ENCODE data around the gene DPP9.

Gene DPP9

GRCh38 chr19:4707322-4707721 lies 16.3 kb downstream of the DPP9 start:
- H3K9me3 ChIP-seq (ENCODE audit: control insufficient read depth, low read length), result no peaks in the 10 kb centered on the region
- H3K36me3 ChIP-seq (ENCODE audit: control insufficient read depth, insufficient read depth, low read length, severe bottlenecking), result peaks cover 41% of the 10 kb centered on the region
- no peak overlapping the region for H3K4me3 ChIP-seq (ENCODE audit: low read length)
- no peak for DNase-seq (ENCODE audit: low read depth)
- H3K4me1 ChIP-seq (ENCODE audit: control insufficient read depth, insufficient read depth, low read length), result peaks cover 41% of the 10 kb centered on the region
- no peaks in the 10 kb centered on the region for H3K27me3 ChIP-seq (replicated peaks; ENCODE audit: control insufficient read depth, insufficient read depth, low read length)
- H3K9ac ChIP-seq (ENCODE audit: low read length), result peak overlapping the region; percentile 25

- Histone ChIP-seq H3K27me3 (replicated peaks; ENCODE audit: control insufficient read depth, insufficient read depth, low read length) (no peaks in the 10 kb centered on the region), H3K36me3 (ENCODE audit: control insufficient read depth, insufficient read depth, low read length, severe bottlenecking) (peaks cover 46% of the 10 kb centered on the region), H3K4me3 (ENCODE audit: low read length) (no peak overlapping the region), H3K9ac (ENCODE audit: low read length) (no peak overlapping the region), H3K9me3 (ENCODE audit: control insufficient read depth, low read length) (no peaks in the 10 kb centered on the region), H3K4me1 (ENCODE audit: control insufficient read depth, insufficient read depth, low read length) (peaks cover 41% of the 10 kb centered on the region)
- no peak for DNase-seq (ENCODE audit: low read depth)
These were observed 18.1 kb downstream of the DPP9 start for GRCh38 chr19:4705413-4706131.

DNA sequence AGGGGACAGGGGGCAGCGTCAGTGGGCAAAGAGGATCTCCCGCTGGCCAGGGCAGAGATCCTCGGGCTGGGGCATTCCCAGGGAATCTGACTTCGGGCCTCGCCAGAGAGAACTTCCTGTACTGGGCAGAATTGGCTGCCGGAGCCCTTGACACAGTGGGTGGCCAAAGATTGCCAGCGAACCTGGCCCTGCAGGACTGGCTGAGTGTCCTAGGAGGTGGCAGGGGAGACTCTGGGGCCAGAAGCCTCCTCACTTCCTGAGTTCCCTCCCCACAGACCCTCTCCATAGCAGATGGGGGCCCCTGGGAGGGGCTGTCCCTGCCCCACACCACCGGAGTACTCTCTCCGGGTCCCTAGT lies 19.3 kb downstream of the DPP9 start:
- H3K36me3 ChIP-seq (ENCODE audit: control insufficient read depth, insufficient read depth, low read length, severe bottlenecking), result peaks cover 52% of the 10 kb centered on the region
- H3K4me1 ChIP-seq (ENCODE audit: control insufficient read depth, insufficient read depth, low read length), result peaks cover 31% of the 10 kb centered on the region
- no peak overlapping the region for H3K4me3 ChIP-seq (ENCODE audit: low read length)
- DNase-seq (ENCODE audit: low read depth), result no peak
- H3K9ac ChIP-seq (ENCODE audit: low read length), result no peak overlapping the region
- H3K9me3 ChIP-seq (ENCODE audit: control insufficient read depth, low read length), result no peaks in the 10 kb centered on the region
- H3K27me3 ChIP-seq (replicated peaks; ENCODE audit: control insufficient read depth, insufficient read depth, low read length), result no peaks in the 10 kb centered on the region

- Histone ChIP-seq H3K4me3 (ENCODE audit: low read length) (no peak overlapping the region), H3K36me3 (ENCODE audit: control insufficient read depth, insufficient read depth, low read length, severe bottlenecking) (peaks cover 52% of the 10 kb centered on the region), H3K4me1 (ENCODE audit: control insufficient read depth, insufficient read depth, low read length) (peaks cover 26% of the 10 kb centered on the region), H3K9ac (ENCODE audit: low read length) (no peak overlapping the region), H3K27me3 (replicated peaks; ENCODE audit: control insufficient read depth, insufficient read depth, low read length) (no peaks in the 10 kb centered on the region), H3K9me3 (ENCODE audit: control insufficient read depth, low read length) (no peaks in the 10 kb centered on the region)
- DNase-seq (ENCODE audit: low read depth), result no peak
These were observed 19.8 kb downstream of the DPP9 start for GRCh38 chr19:4703671-4704316.

DNA sequence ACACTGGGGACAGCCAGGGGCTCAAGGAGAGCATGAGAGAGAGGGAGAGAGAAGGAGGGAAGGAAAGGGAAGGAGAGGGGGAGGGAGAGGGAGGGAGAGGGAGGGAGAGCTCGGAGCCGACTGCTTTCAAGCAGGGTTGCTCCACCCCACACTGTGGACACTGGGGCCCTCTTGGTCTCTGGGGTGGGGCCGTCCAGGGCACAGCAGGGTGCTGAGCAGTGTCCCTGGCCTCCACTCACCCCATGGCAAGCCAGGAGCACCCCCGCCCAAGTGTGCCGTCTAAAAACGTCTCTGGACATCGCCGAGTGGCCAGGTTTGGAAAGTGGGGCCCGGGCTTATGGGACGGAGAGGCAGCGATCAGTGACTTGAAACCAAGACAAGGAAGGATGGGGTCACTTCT lies 20.9 kb downstream of the DPP9 start:
- no peak for DNase-seq (ENCODE audit: low read depth)
- Histone ChIP-seq H3K9me3 (ENCODE audit: control insufficient read depth, low read length) (no peaks in the 10 kb centered on the region), H3K4me3 (ENCODE audit: low read length) (no peak overlapping the region), H3K9ac (ENCODE audit: low read length) (no peak overlapping the region), H3K36me3 (ENCODE audit: control insufficient read depth, insufficient read depth, low read length, severe bottlenecking) (peaks cover 59% of the 10 kb centered on the region), H3K27me3 (replicated peaks; ENCODE audit: control insufficient read depth, insufficient read depth, low read length) (no peaks in the 10 kb centered on the region), H3K4me1 (ENCODE audit: control insufficient read depth, insufficient read depth, low read length) (peaks cover 16% of the 10 kb centered on the region)

GRCh38 chr19:4701557-4701956 lies 22.1 kb downstream of the DPP9 start:
- no peak overlapping the region for H3K4me3 ChIP-seq (ENCODE audit: low read length)
- peaks cover 14% of the 10 kb centered on the region for H3K4me1 ChIP-seq (ENCODE audit: control insufficient read depth, insufficient read depth, low read length)
- no peaks in the 10 kb centered on the region for H3K27me3 ChIP-seq (replicated peaks; ENCODE audit: control insufficient read depth, insufficient read depth, low read length)
- no peak for DNase-seq (ENCODE audit: low read depth)
- no peaks in the 10 kb centered on the region for H3K9me3 ChIP-seq (ENCODE audit: control insufficient read depth, low read length)
- H3K36me3 ChIP-seq (ENCODE audit: control insufficient read depth, insufficient read depth, low read length, severe bottlenecking), result peaks cover 71% of the 10 kb centered on the region
- no peak overlapping the region for H3K9ac ChIP-seq (ENCODE audit: low read length)

DNA sequence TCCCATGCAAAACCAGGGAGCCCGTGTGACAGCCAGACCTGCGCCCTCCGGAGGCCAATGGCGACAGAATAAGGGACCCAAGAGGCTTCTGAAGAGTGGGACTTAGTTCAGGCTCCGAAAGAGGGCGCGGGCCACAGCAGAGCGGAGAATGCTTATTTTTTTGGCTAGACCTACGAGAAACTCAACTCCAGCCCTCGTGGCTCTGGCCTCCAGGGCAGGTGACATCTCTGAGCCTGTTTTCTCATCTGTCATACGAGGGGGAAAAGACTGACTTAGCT lies 23.0 kb downstream of the DPP9 start:
- no peaks in the 10 kb centered on the region for H3K27me3 ChIP-seq (replicated peaks; ENCODE audit: control insufficient read depth, insufficient read depth, low read length)
- peaks cover 11% of the 10 kb centered on the region for H3K4me1 ChIP-seq (ENCODE audit: control insufficient read depth, insufficient read depth, low read length)
- H3K9ac ChIP-seq (ENCODE audit: low read length), result no peak overlapping the region
- no peak overlapping the region for H3K4me3 ChIP-seq (ENCODE audit: low read length)
- peaks cover 71% of the 10 kb centered on the region for H3K36me3 ChIP-seq (ENCODE audit: control insufficient read depth, insufficient read depth, low read length, severe bottlenecking)
- no peak for DNase-seq (ENCODE audit: low read depth)
- H3K9me3 ChIP-seq (ENCODE audit: control insufficient read depth, low read length), result no peaks in the 10 kb centered on the region

DNA sequence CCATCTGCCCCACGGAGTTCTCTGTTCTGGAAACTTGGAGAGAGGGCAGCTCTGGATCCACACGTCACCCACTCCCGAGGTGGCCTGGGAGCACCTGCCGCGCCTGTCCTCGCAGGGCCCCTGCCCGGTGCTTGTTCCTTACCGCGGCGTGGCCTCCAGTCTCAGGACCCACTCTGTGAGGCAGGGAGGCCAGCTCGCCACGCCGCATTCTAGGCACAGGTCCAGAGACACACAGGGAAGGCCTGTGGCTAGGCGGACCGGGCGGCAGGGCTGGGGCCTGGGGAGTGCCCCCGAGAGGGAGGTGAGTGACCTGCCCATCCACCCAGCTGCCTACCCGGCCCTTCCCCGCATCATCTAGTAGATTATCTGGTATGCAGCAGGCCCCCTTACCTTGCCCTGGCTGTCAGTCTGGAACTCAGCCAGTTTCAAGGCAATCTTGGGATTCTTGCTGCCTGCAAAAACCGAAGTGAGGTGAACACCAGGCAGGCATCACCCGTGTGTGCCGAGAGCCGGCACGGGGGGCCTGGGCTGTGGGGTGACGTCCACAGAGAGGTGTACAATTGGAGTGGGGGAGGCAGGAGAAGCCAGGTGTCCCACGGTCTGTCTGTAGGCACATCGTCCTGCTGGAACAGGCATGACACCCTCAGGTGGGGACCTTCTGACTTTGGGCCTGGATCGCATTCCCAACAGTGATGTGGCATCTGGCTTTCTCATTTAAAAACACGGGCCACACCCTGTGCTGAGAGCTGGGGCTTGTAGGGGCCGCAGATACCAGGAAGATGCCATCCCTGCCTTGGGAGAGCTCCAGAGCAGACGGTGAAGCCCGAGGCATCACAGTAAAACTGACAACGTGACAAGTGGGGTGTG lies 23.6 kb downstream of the DPP9 start:
- H3K27me3 ChIP-seq (replicated peaks; ENCODE audit: control insufficient read depth, insufficient read depth, low read length), result no peaks in the 10 kb centered on the region
- peaks cover 73% of the 10 kb centered on the region for H3K36me3 ChIP-seq (ENCODE audit: control insufficient read depth, insufficient read depth, low read length, severe bottlenecking)
- peaks cover 8% of the 10 kb centered on the region for H3K4me1 ChIP-seq (ENCODE audit: control insufficient read depth, insufficient read depth, low read length)
- H3K9me3 ChIP-seq (ENCODE audit: control insufficient read depth, low read length), result no peaks in the 10 kb centered on the region
- H3K4me3 ChIP-seq (ENCODE audit: low read length), result no peak overlapping the region
- no peak overlapping the region for H3K9ac ChIP-seq (ENCODE audit: low read length)
- no peak for DNase-seq (ENCODE audit: low read depth)

DNA sequence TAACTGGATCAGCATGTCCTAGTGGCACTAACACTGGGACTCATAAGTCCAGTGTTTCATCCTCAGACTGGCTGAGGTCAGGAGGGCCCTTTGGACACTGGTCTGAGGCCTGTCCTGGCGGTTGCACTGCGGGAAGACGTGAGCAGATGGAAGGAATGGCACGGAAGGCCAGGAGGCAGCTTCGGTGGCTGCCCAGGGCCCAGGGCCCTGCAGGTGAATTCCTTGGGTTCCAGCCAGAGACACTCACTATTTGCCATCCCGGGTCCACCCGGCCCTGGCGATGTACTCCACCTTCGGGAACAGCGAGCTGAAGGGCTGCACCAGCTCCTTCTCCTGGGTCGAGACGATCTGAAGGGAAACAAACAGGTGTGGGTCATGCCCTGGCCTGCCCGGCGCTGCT lies 26.3 kb downstream of the DPP9 start:
- Histone ChIP-seq H3K4me3 (ENCODE audit: low read length) (no peak overlapping the region), H3K27me3 (replicated peaks; ENCODE audit: control insufficient read depth, insufficient read depth, low read length) (no peaks in the 10 kb centered on the region), H3K4me1 (ENCODE audit: control insufficient read depth, insufficient read depth, low read length) (peaks cover 16% of the 10 kb centered on the region), H3K36me3 (ENCODE audit: control insufficient read depth, insufficient read depth, low read length, severe bottlenecking) (peaks cover 85% of the 10 kb centered on the region), H3K9me3 (ENCODE audit: control insufficient read depth, low read length) (no peaks in the 10 kb centered on the region), H3K9ac (ENCODE audit: low read length) (no peak overlapping the region)
- DNase-seq (ENCODE audit: low read depth), result no peak

- Histone ChIP-seq H3K36me3 (ENCODE audit: control insufficient read depth, insufficient read depth, low read length, severe bottlenecking) (peaks cover 76% of the 10 kb centered on the region), H3K27me3 (replicated peaks; ENCODE audit: control insufficient read depth, insufficient read depth, low read length) (no peaks in the 10 kb centered on the region), H3K9me3 (ENCODE audit: control insufficient read depth, low read length) (no peaks in the 10 kb centered on the region), H3K4me3 (ENCODE audit: low read length) (no peak overlapping the region), H3K9ac (ENCODE audit: low read length) (no peak overlapping the region), H3K4me1 (ENCODE audit: control insufficient read depth, insufficient read depth, low read length) (peaks cover 19% of the 10 kb centered on the region)
- no peak for DNase-seq (ENCODE audit: low read depth)
These were observed 28.4 kb downstream of the DPP9 start for GRCh38 chr19:4695224-4695731.

- peaks cover 76% of the 10 kb centered on the region for H3K36me3 ChIP-seq (ENCODE audit: control insufficient read depth, insufficient read depth, low read length, severe bottlenecking)
- no peaks in the 10 kb centered on the region for H3K27me3 ChIP-seq (replicated peaks; ENCODE audit: control insufficient read depth, insufficient read depth, low read length)
- DNase-seq (ENCODE audit: low read depth), result peak; percentile 28
- H3K9me3 ChIP-seq (ENCODE audit: control insufficient read depth, low read length), result no peaks in the 10 kb centered on the region
- peaks cover 19% of the 10 kb centered on the region for H3K4me1 ChIP-seq (ENCODE audit: control insufficient read depth, insufficient read depth, low read length)
- no peak overlapping the region for H3K9ac ChIP-seq (ENCODE audit: low read length)
- no peak overlapping the region for H3K4me3 ChIP-seq (ENCODE audit: low read length)
These were observed 29.2 kb downstream of the DPP9 start for GRCh38 chr19:4694211-4694987.
